Measurements from ENCODE around the gene EIF3F.

The EIF3F gene

DNA sequence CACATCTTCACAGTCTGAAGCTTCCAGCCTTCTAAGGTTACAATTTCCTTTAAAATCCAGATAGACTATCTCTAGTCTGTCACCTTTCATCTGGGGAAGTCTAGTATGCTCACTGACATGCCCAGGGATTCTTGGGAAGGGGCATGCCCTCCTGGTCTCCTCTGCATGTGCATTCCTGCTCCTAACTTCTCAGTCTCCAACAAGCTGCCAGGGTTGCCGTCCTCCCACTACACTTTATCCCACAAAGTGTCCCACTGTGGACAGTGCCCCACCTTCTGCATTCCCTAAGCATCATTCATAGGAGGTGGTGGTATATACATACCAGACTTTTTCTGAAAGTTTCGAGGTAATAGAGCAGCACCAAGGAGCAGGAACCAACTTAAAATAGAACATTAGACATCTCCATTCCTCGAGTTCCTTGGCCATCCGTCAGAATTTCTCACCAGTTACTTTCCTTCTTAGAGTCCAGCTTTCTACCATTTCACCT lies 28.7 kb downstream of the EIF3F start:
- no peak overlapping the region for H3K4me3 Mint-ChIP-seq
- H3K9me3 Mint-ChIP-seq = no peaks in the 10 kb centered on the region
- TF ChIP-seq CTCF (IDR thresholded peaks at IDR 0.05) = no peak
- H3K27ac Mint-ChIP-seq = no peak overlapping the region
- DNase-seq = no peak
- peaks cover 14% of the 10 kb centered on the region for H3K4me1 Mint-ChIP-seq
- H3K36me3 Mint-ChIP-seq (ENCODE audit: low read depth) = no peaks in the 10 kb centered on the region
- H3K27me3 Mint-ChIP-seq (ENCODE audit: low read depth, poor library complexity) = peaks cover 83% of the 10 kb centered on the region

DNA sequence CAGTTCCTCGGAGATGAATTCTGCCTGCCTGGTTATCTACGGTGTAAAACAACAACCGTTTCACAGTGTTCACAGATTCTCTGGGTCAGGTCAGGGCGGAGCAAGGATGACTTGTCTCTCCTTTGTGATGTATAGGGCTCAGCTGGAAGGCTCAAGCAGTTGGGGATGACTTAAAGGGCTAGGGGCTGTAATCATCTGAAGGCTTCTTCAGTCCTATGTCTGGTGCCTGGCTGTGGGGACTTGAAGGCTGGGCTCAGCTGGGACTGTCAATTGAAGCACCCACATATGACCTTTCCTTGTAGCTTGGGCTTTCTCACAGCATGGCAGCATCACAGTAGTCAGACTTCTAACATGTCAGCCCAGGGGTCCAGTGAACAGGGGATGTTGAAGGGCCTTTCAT lies 29.3 kb downstream of the EIF3F start:
- no peak overlapping the region for H3K4me3 Mint-ChIP-seq
- H3K9me3 Mint-ChIP-seq = no peaks in the 10 kb centered on the region
- H3K36me3 Mint-ChIP-seq (ENCODE audit: low read depth) = no peaks in the 10 kb centered on the region
- DNase-seq = no peak
- H3K4me1 Mint-ChIP-seq = peaks cover 14% of the 10 kb centered on the region
- H3K27ac Mint-ChIP-seq = no peak overlapping the region
- H3K27me3 Mint-ChIP-seq (ENCODE audit: low read depth, poor library complexity) = peaks cover 86% of the 10 kb centered on the region
- TF ChIP-seq CTCF (IDR thresholded peaks at IDR 0.05) = no peak

DNA sequence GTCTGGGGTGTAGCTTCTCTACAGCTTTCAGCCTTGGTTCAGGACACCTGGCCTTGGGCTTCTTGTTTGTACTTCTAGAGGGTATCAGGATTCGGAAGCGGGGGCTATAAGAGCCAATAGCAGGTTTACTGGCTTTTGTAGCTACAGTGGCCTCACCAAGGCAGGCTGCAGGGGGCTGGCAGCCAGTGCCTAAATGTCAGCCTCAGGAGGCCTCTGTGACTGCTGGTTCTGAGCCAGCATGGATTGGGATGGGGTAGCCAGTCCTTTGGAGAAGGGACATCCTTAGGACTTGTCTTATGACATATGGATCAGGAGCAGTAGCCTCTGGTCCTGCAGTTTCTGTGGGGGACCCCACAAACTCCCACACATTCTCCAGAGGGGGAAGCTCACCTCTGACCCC lies 29.9 kb downstream of the EIF3F start:
- DNase-seq = no peak

GRCh38 chr11:8017894-8018483 lies 30.9 kb downstream of the EIF3F start:
- no peak for TF ChIP-seq CTCF (IDR thresholded peaks at IDR 0.05)
- no peak for DNase-seq
- Mint-ChIP-seq H3K4me1 (peaks cover 14% of the 10 kb centered on the region), H3K27ac (no peak overlapping the region), H3K27me3 (ENCODE audit: low read depth, poor library complexity) (peaks cover 84% of the 10 kb centered on the region), H3K9me3 (no peaks in the 10 kb centered on the region), H3K4me3 (peak overlapping the region; percentile 81), H3K36me3 (ENCODE audit: low read depth) (no peaks in the 10 kb centered on the region)

More for the DNA sequence above, 29.9 kb downstream of the EIF3F start:
- Mint-ChIP-seq H3K36me3 (ENCODE audit: low read depth) (no peaks in the 10 kb centered on the region), H3K27me3 (ENCODE audit: low read depth, poor library complexity) (peaks cover 86% of the 10 kb centered on the region), H3K27ac (no peak overlapping the region), H3K4me1 (peaks cover 14% of the 10 kb centered on the region), H3K4me3 (no peak overlapping the region), H3K9me3 (no peaks in the 10 kb centered on the region)
- no peak for TF ChIP-seq CTCF (IDR thresholded peaks at IDR 0.05)

DNA sequence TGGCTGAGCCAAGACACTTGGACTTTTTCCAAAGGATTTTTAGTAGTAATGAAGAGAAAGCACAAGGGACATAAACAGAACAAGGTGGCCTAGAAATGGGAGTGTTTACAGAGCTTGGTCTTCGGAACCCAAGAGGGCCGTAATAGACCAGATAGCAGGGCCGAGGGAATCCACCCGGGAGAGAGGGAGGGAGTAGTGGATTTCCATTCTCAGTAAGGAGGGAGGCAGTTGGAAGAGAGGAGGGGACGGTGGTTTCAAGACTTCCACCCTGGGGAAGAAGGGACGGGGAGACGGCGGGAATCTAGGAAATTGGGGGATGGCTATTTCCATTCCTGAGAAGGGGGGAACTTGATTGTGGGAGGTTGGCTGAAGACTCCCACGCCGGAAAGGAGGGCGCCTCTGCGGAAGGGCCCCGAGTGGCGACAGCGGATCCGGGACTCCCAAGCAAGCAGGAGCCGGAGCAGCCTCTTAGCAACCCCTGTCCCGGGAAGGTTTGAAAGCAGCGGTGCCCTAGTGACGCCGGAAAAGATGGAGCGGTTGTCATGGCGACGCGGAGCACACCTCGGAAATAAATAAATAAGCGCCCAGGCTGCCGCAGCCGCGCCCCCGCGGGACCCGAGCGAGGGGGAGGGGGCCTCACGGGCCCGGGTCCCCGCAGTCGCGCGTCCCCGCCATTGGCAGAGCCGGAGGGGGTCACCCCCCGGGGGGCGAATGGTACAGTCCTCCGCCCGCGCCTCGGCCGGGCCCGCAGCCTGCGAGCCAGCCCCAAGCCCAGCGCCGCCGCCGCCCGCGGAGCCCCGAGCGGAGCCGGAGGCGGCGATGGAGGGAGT lies 31.6 kb downstream of the EIF3F start:
- peak overlapping the region; percentile 81 for H3K4me3 Mint-ChIP-seq
- peak; percentile 78 for DNase-seq
- no peak for TF ChIP-seq CTCF (IDR thresholded peaks at IDR 0.05)
- H3K4me1 Mint-ChIP-seq = peaks cover 14% of the 10 kb centered on the region
- H3K36me3 Mint-ChIP-seq (ENCODE audit: low read depth) = no peaks in the 10 kb centered on the region
- H3K9me3 Mint-ChIP-seq = no peaks in the 10 kb centered on the region
- no peak overlapping the region for H3K27ac Mint-ChIP-seq
- H3K27me3 Mint-ChIP-seq (ENCODE audit: low read depth, poor library complexity) = peaks cover 81% of the 10 kb centered on the region

All from nephron progenitor cell (in vitro differentiated cells).